Measurements from ENCODE around the gene LUC7L2. TPM values are rescaled to one million over a fixed set of nuclear protein-coding genes. Genes with fewer than 3 reads are reported as not detected.
"Not testable (repeated sequence)": the region's sequence is repeated elsewhere in the genome, so short reads cannot be mapped to it uniquely, and the experiment has no call there.

The LUC7L2 gene
- total RNA-seq, result 50.6 TPM

DNA sequence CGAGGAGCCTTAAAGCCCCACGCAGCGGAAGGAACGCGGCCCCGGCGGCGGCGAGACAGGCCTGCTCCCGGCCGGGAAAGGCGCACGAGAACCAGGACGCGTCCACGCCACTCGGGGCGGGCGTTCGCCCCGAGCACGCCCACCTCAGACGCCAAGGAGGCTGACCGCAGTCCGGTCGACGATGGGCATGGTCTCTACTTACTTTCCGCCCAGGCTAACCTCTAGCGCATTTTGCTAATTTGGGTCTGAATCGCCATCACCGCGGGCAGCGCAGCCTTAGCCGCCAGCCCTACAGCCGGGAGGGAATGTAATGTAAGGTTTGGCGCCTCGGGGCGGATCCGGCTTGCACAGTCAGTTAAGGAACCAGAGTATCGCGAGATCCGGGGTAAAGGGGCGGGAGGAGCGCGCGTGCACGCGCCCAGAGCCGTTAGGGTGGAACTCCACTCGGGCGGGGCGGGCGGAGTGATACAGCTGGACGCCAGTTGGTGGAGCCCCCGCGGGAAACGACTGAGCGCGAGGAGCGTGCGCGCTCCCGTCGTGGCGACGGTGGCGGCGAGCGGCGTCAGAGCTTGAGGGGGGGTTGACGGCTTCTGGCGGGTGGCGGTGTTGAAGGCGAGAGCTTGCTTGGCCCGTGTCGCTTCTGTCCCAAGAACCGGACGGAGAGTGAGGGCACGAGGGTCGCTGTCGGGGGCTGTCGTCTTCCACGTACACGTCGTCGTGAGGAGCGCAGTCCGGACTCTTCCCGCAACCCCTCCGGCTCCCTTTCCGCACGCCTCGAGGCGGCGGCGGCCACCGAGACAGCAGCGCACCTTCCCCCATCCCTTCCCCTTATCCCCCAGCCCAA lies at the start of gene LUC7L2:
TSS of gene LUC7L2 (plus strand) at position 529 of the 844 bp plus-strand sequence. CDS start 368 bp downstream, outside the sequence.
- ATAC-seq, result peak; percentile 98

GRCh38 chr7:139317939-139318505 lies 41.7 kb upstream of the LUC7L2 start:
- no peak for ATAC-seq

- peak; percentile 28 for ATAC-seq
Measured at GRCh38 chr7:139321071-139321745, 38.5 kb upstream of the LUC7L2 start.

DNA sequence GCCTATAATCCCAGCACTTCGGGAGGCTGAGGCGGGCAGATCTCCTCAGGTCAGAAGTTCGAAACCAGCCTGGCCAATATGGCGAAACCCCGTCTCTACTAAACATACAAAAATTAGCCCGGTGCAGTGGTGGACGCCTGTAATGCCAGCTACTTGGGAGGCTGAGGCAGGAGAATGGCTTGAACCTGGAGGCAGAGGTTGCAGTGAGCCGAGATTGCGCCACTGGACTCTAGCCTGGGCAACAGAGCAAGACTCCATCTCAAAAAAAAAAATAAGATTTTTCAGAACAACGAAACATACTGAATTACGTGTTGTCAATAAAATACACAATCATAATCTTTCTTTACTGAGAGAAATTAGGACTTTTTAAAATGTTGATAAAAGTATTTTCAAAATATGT lies 35.0 kb upstream of the LUC7L2 start:
- not testable (repeated sequence) for ATAC-seq

DNA sequence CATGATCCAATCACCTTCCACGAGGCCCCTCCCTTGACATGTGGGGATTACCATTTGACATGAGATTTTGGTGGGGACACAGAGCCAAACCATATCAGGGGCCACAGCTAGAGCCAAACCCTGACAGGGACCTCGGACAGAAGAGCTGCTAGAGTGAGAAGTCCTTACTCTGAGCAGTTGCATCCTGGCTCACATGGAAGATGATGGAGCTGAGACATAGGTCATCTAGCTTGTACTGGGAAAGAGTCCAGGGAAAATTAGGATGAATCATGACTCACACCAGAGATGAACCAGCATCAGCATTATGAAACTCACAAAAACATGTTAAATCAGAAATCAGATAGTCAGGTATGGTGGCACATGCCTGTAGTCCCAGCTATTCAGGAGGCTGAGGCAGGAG lies 31.3 kb upstream of the LUC7L2 start:
- no peak for ATAC-seq

GRCh38 chr7:139329119-139329518 lies 30.6 kb upstream of the LUC7L2 start:
- ATAC-seq, result no peak

DNA sequence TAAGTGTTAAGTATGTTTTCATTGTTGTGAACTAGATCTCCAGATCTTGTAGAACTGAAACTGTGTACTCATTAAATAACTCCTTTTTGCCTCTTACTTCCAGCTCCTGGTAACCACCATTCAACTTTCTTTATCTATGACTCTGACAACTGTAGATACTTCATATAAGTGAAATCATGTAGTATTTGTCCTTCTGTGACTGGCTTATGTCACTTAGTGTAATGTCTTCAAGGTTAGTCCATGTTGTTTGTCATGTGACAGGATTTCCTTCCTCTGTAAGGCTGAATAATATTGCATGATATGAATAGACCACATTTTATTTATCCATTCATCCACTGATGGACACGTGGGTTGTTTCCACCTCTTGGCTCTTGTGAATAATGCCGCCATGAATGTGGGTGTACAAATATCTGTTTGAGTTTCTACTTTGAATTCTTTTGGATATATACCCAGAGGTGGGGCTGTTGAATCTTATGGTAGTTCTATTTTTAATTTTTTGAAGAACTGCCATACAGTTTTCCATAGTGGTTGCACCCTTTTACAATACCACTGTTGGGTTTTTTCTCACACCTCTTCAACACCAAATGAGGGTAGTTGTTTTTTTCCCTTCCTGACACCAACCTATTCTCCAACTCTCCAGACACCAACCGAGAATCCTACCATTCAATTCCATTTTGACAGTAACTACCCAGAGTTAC lies 29.2 kb upstream of the LUC7L2 start:
- no peak for ATAC-seq

- peak; percentile 36 for ATAC-seq
Measured at GRCh38 chr7:139332697-139333359, 26.9 kb upstream of the LUC7L2 start.

DNA sequence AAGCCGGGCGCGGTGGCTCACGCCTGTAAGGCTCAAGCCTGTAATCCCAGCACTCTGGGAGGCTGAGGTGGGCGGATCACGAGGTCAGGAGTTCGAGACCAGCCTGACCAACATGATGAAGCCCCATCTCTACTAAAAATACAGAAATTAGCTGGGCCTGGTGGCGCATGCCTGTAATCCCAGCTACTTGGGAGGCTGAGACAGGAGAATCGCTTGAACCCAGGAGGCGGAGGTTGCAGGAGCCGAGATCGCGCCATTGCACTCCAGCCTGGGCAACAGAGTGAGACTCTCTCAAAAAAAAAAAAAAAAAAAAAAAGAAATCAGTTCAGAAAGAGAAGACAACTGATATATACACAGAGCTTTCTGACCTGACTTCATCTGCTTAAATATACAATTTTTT lies 26.3 kb upstream of the LUC7L2 start:
- not testable (repeated sequence) for ATAC-seq

- ATAC-seq, result no peak
Measured at GRCh38 chr7:139334399-139335150, 25.1 kb upstream of the LUC7L2 start.

DNA sequence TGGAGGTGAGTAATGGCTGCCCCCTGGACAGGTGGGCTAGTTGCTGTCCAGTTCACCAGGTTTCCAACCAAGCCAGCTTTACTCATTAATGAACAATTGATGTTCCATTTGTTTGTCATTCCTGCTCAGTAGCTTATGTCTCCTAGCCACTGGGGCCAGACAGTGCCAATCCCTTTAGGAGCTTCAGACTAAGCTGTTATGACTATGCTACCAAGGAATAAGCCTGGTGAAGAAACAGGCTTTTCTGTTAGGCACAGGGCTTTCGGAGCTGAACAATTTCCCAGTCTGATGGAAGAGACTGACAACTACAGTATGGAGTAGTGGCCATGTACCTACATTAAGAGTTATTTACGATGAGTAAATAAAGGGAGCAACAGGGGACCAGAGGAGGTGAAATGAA lies 20.7 kb upstream of the LUC7L2 start:
- ATAC-seq, result no peak

DNA sequence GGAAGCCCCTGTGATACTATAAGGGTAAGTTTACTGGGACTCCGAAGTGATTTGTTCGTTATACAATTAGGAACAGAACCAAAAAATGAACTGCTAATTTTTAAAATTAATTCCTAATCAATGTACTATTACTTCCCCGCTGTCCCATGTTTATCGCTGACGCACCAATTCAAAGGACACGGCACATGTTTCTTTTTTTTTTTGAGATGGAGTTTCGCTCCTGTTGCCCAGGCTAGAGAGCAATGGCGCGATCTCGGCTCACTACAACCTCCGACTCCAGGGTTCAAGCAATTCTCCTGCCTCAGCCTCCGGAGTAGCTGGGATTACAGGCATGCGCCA lies 20.0 kb upstream of the LUC7L2 start:
- ATAC-seq, result no peak

DNA sequence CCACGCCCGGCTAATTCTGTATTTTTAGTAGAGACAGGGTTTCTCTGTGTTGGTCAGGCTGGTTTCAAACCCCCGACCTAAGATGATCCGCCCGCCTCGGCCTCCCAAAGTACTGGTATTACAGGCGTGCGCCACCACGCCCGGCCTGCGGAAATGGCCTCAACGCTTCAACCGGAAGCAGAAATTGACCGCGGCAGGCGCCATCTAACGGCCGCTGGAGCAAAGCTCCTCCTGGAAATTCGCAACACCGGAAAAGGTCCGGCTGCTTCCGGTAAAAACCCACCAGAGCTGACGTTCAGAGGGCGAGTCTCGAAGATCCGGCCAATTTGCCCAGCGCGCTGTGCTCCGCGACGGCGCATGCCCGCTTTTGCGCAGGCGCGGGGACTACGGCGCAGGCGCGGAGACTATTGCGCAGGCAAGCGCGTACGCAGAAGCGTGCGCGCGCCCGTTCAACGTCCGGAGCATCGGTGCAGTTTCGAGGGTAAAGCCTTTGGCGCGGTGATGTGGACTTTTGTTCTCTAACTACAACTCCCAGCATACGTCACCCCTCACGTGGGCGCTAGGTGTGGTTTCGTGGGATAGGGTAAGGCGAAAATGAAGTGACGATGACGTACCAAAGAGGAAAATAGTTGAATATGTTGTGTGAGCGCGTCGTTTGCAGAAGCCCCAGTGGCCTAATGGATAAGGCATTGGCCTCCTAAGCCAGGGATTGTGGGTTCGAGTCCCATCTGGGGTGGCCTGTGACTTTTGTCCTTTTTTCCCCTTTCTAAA lies 19.5 kb upstream of the LUC7L2 start:
- peak; percentile 96 for ATAC-seq

- no peak for ATAC-seq
Measured at GRCh38 chr7:139340808-139341057, 19.0 kb upstream of the LUC7L2 start.

DNA sequence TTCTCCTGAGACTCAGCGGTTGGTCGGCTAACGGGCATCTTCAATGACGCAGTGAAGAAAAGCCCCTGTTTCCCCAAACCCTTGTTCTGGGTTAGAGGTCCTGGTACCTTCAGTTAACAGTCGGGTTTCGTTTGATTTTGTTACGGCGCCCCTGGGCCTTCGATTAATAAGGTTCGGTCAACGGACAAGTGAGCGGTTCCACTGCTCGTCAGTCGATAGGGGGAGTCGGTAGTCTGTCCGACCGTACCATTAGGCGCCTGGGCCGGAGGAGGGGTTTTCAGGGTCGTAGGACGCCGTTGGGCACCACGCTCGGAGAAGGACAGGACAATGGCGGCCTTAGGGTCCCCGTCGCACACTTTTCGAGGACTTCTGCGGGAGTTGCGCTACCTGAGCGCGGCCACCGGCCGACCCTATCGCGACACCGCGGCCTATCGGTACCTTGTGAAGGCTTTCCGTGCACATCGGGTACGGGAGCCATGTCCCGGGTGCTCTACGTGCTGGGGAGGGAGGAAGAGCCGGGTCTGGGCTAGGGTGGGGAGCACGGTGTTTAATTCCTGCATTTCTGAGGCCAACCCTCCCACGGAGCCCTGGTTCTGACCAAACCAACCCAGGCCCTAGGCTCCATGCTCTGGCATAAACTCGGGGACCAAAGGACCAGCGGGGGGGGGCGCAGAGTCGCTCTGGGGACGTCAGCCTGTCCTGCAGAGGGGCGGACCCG lies 18.5 kb upstream of the LUC7L2 start, which contains the start of gene FMC1:
TSS of gene FMC1 (plus strand) at position 280 of the 718 bp plus-strand sequence. CDS start at position 328, 48 bp downstream.
- ATAC-seq, result peak; percentile 78

DNA sequence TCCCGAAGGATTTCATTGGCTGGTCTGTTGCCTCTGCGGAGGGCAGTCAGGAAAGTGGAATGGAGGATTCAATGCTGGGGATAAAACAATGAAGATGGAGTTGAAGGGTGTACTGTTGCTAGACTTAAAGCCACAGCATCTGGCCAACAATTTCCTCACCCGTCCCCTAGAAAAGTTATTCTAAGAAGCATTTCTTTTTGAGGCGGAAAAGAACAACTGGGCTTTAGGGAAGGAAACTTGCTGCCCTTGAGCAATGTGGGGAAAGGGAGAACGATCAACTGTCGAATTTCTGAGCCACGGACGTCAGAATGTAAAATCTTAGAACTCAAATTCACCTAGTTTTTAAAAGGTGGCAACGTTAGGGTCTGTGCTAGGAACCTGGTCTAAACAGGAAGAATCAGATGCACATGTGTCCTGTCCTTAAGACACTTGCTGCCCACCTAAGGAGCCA lies 17.9 kb upstream of the LUC7L2 start:
- no peak for ATAC-seq

DNA sequence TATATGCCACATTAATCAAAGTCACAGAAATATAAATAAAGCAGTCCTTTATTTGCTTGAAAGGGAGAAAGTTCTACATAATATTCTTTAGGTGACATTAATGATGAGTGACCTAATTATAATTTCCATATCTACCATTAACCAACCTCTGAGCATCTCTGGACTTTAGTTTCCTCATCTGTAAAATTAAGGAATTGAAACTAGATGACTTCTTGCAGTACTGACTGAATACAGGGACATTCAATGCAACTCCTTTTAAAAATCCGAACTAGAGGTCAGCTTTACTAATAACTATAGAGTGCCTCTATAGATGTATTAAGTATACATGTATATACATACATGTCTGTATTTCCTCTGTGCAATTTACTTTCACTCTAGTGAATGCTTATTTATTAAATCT lies 14.7 kb upstream of the LUC7L2 start:
- no peak for ATAC-seq

GRCh38 chr7:139351027-139351426 lies 8.7 kb upstream of the LUC7L2 start:
- ATAC-seq, result no peak

DNA sequence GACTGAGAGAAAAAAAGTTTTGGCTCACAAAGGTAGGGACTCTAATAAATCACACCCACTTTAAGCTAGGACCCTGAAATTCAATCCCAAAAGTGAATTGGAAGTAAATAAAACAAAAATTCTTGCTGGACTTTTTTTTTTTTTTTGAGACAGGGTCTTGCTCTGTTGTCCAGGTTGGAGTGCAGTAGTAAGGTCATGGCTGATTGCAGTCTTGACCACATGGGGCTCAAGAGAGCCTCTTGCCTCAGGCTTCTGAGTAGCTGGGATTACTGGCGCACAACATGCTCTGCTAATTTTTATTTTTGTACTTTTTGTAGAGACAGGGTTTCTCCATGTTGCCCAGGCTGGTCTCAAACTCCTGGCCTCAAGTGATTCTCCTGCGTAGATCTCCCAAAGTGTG lies 5.0 kb upstream of the LUC7L2 start:
- ATAC-seq, result no peak

- no peak for ATAC-seq
Measured at GRCh38 chr7:139355320-139355719, 4.4 kb upstream of the LUC7L2 start.

Measured in esophagus mucosa (tissue), 1 donor.